PC-3 (cell line): ENCODE measurements around the gene MRPS7.

Source experiments
- CTCF ChIP-seq: fragments of 300-600 bp; sonication (generic); conservative IDR thresholded peaks from 2 replicates; pipeline ENCODE4 v1.5.1; 2017; ENCODE audit warnings: antibody characterized with exemption, low read depth, mild to moderate bottlenecking, low read length
- EZH2phosphoT487 ChIP-seq: fragments of 300-600 bp; sonication (generic); IDR thresholded peaks from 2 replicates; pipeline ENCODE4 v1.6.1; 2018; ENCODE audit warnings: mild to moderate bottlenecking, antibody characterized with exemption, low read length, borderline replicate concordance

- no peak for TF ChIP-seq CTCF
- no peak for TF ChIP-seq EZH2phosphoT487
Observed at GRCh38 chr17:75242461-75243042, 19.1 kb upstream of the MRPS7 start.
